Liver (tissue), 9 donors: Measurements from ENCODE around the gene PLD6. TPM values are rescaled to one million over a fixed set of nuclear protein-coding genes. Genes with fewer than 3 reads are reported as not detected.

Experiments used
- DNase-seq: peaks from one replicate; pipeline ENCODE4 v3.0.0-alpha.2; 2017; ENCODE audit warnings: low spot score
- H3K27ac ChIP-seq, 2 donors: one replicate each; pipeline ENCODE4 v1.7.0; 2013; ENCODE audit warnings: inconsistent platforms in 2 of 2, low read length in 2 of 2, control low read depth in 1 of 2, low read depth in 1 of 2, mild to moderate bottlenecking in 1 of 2
- H3K27me3 ChIP-seq, 4 donors: one replicate each; pipeline versions ENCODE4 v1.6.1 to v1.7.0; 2013; ENCODE audit warnings: low read length in 3 of 4, inconsistent platforms in 1 of 4, mild to moderate bottlenecking in 1 of 4, moderate library complexity in 1 of 4; ENCODE audit not compliant: control insufficient read depth in 4 of 4, insufficient read depth in 4 of 4
- H3K36me3 ChIP-seq, 4 donors: one replicate each; pipeline versions ENCODE4 v1.6.1 to v1.7.0; 2013; ENCODE audit warnings: low read length in 3 of 4, mild to moderate bottlenecking in 3 of 4, low read depth in 1 of 4, moderate library complexity in 1 of 4; ENCODE audit not compliant: control insufficient read depth in 4 of 4, insufficient read depth in 3 of 4
- H3K4me1 ChIP-seq, 4 donors: one replicate each; pipeline versions ENCODE4 v1.6.1 to v1.7.0; 2013; ENCODE audit warnings: low read length in 3 of 4, mild to moderate bottlenecking in 3 of 4, moderate library complexity in 1 of 4; ENCODE audit not compliant: control insufficient read depth in 4 of 4, insufficient read depth in 4 of 4
- H3K4me3 ChIP-seq, 3 donors: one replicate each; pipeline versions ENCODE4 v1.6.1 to v1.7.0; 2013; ENCODE audit warnings: low read length in 3 of 3, control low read depth in 1 of 3, low read depth in 1 of 3, mild to moderate bottlenecking in 1 of 3
- H3K9ac ChIP-seq, 2 donors: one replicate each; pipeline ENCODE4 v1.7.0; 2013; ENCODE audit warnings: low read length in 2 of 2, mild to moderate bottlenecking in 2 of 2, moderate library complexity in 2 of 2, control low read depth in 1 of 2, low read depth in 1 of 2
- H3K9me3 ChIP-seq, 4 donors: one replicate each; pipeline versions ENCODE4 v1.6.1 to v1.7.0; 2013; ENCODE audit warnings: low read length in 3 of 4; ENCODE audit not compliant: control insufficient read depth in 4 of 4
- ATF3 ChIP-seq: IDR thresholded peaks from 2 replicates; pipeline ENCODE4 v1.6.1; 2016; ENCODE audit warnings: antibody characterized with exemption
- CTCF ChIP-seq: fragments of 150-350 bp; IDR thresholded peaks from 2 replicates; pipeline ENCODE4 v1.5.1; 2017; ENCODE audit warnings: improper control_type of control experiment, low read depth, low read length; ENCODE audit not compliant: missing input control
- EGR1 ChIP-seq, 2 donors: IDR thresholded peaks; 2 replicates each; pipeline ENCODE4 v1.6.1; 2016 to 2018; ENCODE audit warnings: antibody characterized with exemption in 2 of 2, low read depth in 2 of 2
- FOXA1 ChIP-seq: IDR thresholded peaks from 2 replicates; pipeline ENCODE4 v1.6.1; 2016; ENCODE audit warnings: antibody characterized with exemption
- FOXA2 ChIP-seq: IDR thresholded peaks from 2 replicates; pipeline ENCODE4 v1.6.1; 2016; ENCODE audit warnings: antibody characterized with exemption
- GABPA ChIP-seq, 2 donors: IDR thresholded peaks in 1 of 2; conservative IDR thresholded peaks in 1 of 2; 2 replicates each; pipeline ENCODE4 v1.6.1; 2016; ENCODE audit warnings: antibody characterized with exemption in 2 of 2, mild to moderate bottlenecking in 1 of 2, moderate library complexity in 1 of 2
- HNF4A ChIP-seq, 2 donors: conservative IDR thresholded peaks; 2 replicates each; pipeline ENCODE4 v1.6.1; 2016; ENCODE audit warnings: antibody characterized with exemption in 2 of 2, mild to moderate bottlenecking in 2 of 2
- HNF4G ChIP-seq: IDR thresholded peaks from 2 replicates; pipeline ENCODE4 v1.6.1; 2016; ENCODE audit warnings: antibody characterized with exemption
- JUND ChIP-seq, 2 donors: IDR thresholded peaks; 2 replicates each; pipeline ENCODE4 v1.6.1; 2016; ENCODE audit warnings: antibody characterized with exemption in 2 of 2
- MAX ChIP-seq: IDR thresholded peaks from 2 replicates; pipeline ENCODE4 v1.6.1; 2016; ENCODE audit warnings: antibody characterized with exemption
- NR2F2 ChIP-seq: IDR thresholded peaks from 2 replicates; pipeline ENCODE4 v1.6.1; 2016; ENCODE audit warnings: antibody characterized with exemption
- RAD21 ChIP-seq, 2 donors: IDR thresholded peaks; 2 replicates each; pipeline ENCODE4 v1.6.1; 2016; ENCODE audit warnings: antibody characterized with exemption in 2 of 2, mild to moderate bottlenecking in 2 of 2
- REST ChIP-seq: IDR thresholded peaks from 2 replicates; pipeline ENCODE4 v1.6.1; 2016; ENCODE audit warnings: antibody characterized with exemption, mild to moderate bottlenecking
- RXRA ChIP-seq, 2 donors: IDR thresholded peaks; 2 replicates each; pipeline ENCODE4 v1.6.1; 2017 to 2018; ENCODE audit warnings: antibody characterized with exemption in 2 of 2, mild to moderate bottlenecking in 1 of 2
- SP1 ChIP-seq: IDR thresholded peaks from 2 replicates; pipeline ENCODE4 v1.6.1; 2018; ENCODE audit warnings: antibody characterized with exemption, mild to moderate bottlenecking
- TAF1 ChIP-seq: conservative IDR thresholded peaks from 2 replicates; pipeline ENCODE4 v1.6.1; 2016; ENCODE audit warnings: antibody characterized with exemption, mild to moderate bottlenecking
- YY1 ChIP-seq: IDR thresholded peaks from 2 replicates; pipeline ENCODE4 v1.6.1; 2016; ENCODE audit warnings: antibody characterized with exemption, mild to moderate bottlenecking
- ZBTB33 ChIP-seq: IDR thresholded peaks from 2 replicates; pipeline ENCODE4 v1.6.1; 2016; ENCODE audit warnings: antibody characterized with exemption
- WGBS: extraction: QIAGEN DNeasy Blood & Tissue Kit; methylation state at CpG from one replicate; pipeline ENCODE4 v1.1.7; 2013; 5-methylcytosine and 5-hydroxymethylcytosine counted together
- polyA plus RNA-seq, 2 donors: library from polyadenylated mRNA; stranded (reverse) in 1 of 2; unstranded in 1 of 2; fragments of 200-250 nt in 1 of 2; fragments of >200 nt in 1 of 2; fragmentation: Nextera tagmentation in 1 of 2; extraction: Ambion mirVana in 1 of 2; gene quantifications; one replicate each; pipeline versions ENCODE4 v1.2.1 to v1.2.3, GENCODE V29; 2013 to 2015
- total RNA-seq, 2 donors: library from RNA; depleted of rRNA; stranded (reverse); fragments of >200 nt; gene quantifications; one replicate each; pipeline ENCODE4 v1.2.3, GENCODE V29; 2014
- donor health status: healthy.
- donor health status: healthy.
- donor health status: healthy.
- donor health status: healthy.
- donor health status: healthy.

The PLD6 gene
- total and polyA plus RNA-seq, 4 donors: 1.2 to 2.3 (median 1.5) TPM

GRCh38 chr17:17216776-17217175 lies 10.6 kb upstream of the PLD6 start (continued):
- TF ChIP-seq REST: no peak

- no peaks in the 10 kb centered on the region for H3K9me3 ChIP-seq
- 97% methylated on average over 17 of the region's 17 CpGs for whole genome bisulfite sequencing
- H3K4me3 ChIP-seq: no peak overlapping the region
- TF ChIP-seq ZBTB33 (no peak), RAD21 (IDR thresholded peaks at IDR 0.05) (no peak), GABPA (IDR thresholded peaks at IDR 0.05 in 1 of 2, conservative IDR thresholded peaks at IDR 0.05 in 1 of 2) (no peak), NR2F2 (no peak), ATF3 (no peak), YY1 (no peak), HNF4G (no peak), SP1 (no peak), TAF1 (no peak), JUND (IDR thresholded peaks at IDR 0.05) (no peak), MAX (no peak), CTCF (no peak), FOXA2 (no peak), RXRA (IDR thresholded peaks at IDR 0.05) (no peak), EGR1 (IDR thresholded peaks at IDR 0.05; ENCODE audit: low read depth in 2 of 2) (no peak), FOXA1 (no peak), HNF4A (conservative IDR thresholded peaks at IDR 0.05) (no peak), REST (no peak)
- H3K27ac ChIP-seq: no peak overlapping the region
- no peak for DNase-seq
- peaks cover 31 to 81% (median 62%) of the 10 kb centered on the region in 4 donors for H3K36me3 ChIP-seq
- H3K9ac ChIP-seq: no peak overlapping the region
- H3K4me1 ChIP-seq: no peaks in the 10 kb centered on the region
- no peaks in the 10 kb centered on the region for H3K27me3 ChIP-seq
Measured at GRCh38 chr17:17216236-17216635, 10.1 kb upstream of the PLD6 start.
